HUES6 (cell line): ENCODE data around the gene PRKCQ.
"Not testable (repeated sequence)": the region's sequence is repeated elsewhere in the genome, so short reads cannot be mapped to it uniquely, and the experiment has no call there.

ENCODE experiments used
- H3K27ac ChIP-seq: 2 replicates; pipeline ENCODE4 v1.7.0; 2013; ENCODE audit warnings: low read depth, mild to moderate bottlenecking, low read length, inconsistent platforms
- H3K27me3 ChIP-seq: 2 replicates; pipeline ENCODE4 v1.6.1; 2013; ENCODE audit warnings: low read length; ENCODE audit not compliant: control insufficient read depth, insufficient read depth
- H3K36me3 ChIP-seq: 2 replicates; pipeline ENCODE4 v1.6.1; 2013; ENCODE audit warnings: low read length; ENCODE audit not compliant: control insufficient read depth, insufficient read depth
- H3K4me1 ChIP-seq: 2 replicates; pipeline ENCODE4 v1.6.1; 2013; ENCODE audit warnings: low read length; ENCODE audit not compliant: control insufficient read depth, insufficient read depth
- H3K4me3 ChIP-seq: 2 replicates; pipeline ENCODE4 v1.5.1; 2013; ENCODE audit warnings: low read depth, low read length
- H3K9ac ChIP-seq: one replicate; pipeline ENCODE4 v1.6.1; 2013; ENCODE audit warnings: mild to moderate bottlenecking, low read length
- H3K9me3 ChIP-seq: 2 replicates; pipeline ENCODE4 v1.6.1; 2013; ENCODE audit warnings: low read depth, low read length; ENCODE audit not compliant: control insufficient read depth, insufficient read depth

The PRKCQ gene

DNA sequence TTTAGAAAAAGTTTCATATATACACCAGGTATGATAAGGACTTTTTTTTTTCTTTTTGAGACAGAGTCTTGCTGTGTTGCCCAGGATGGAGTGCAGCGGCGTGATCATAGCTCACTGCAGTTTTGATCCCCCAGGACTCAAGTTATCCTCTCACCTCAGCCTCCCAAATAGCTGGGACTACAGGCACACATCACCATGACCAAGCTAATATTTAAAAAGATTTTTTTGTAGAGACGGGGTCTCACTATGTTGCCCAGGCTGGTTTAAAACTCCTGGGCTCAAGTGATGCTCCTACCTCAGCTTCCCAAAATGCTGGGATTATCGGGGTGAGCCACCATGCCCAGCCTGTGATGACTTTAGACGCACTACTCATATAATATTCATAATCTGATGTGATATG lies 2.2 kb upstream of the PRKCQ start:
- Histone ChIP-seq H3K4me3 (peak overlapping the region; percentile 98; the same call in 1 of the 2 replicates), H3K4me1 (peaks cover 24% of the 10 kb centered on the region), H3K27ac (peak overlapping the region; percentile 80; the same call in 1 of the 2 replicates), H3K9me3 (no peaks in the 10 kb centered on the region), H3K36me3 (peaks cover 47% of the 10 kb centered on the region), H3K27me3 (peaks cover 9% of the 10 kb centered on the region; the same call in 1 of the 2 replicates), H3K9ac (no peak overlapping the region)

GRCh38 chr10:6581778-6582228 lies 1.7 kb upstream of the PRKCQ start:
- peak overlapping the region; percentile 98 for H3K4me3 ChIP-seq
- H3K27ac ChIP-seq, result peak overlapping the region; percentile 80
- H3K36me3 ChIP-seq, result peaks cover 43% of the 10 kb centered on the region
- H3K27me3 ChIP-seq, result peaks cover 9% of the 10 kb centered on the region; the same call in 1 of the 2 replicates
- H3K9ac ChIP-seq, result peak overlapping the region; percentile 96
- peaks cover 24% of the 10 kb centered on the region for H3K4me1 ChIP-seq
- H3K9me3 ChIP-seq, result no peaks in the 10 kb centered on the region

DNA sequence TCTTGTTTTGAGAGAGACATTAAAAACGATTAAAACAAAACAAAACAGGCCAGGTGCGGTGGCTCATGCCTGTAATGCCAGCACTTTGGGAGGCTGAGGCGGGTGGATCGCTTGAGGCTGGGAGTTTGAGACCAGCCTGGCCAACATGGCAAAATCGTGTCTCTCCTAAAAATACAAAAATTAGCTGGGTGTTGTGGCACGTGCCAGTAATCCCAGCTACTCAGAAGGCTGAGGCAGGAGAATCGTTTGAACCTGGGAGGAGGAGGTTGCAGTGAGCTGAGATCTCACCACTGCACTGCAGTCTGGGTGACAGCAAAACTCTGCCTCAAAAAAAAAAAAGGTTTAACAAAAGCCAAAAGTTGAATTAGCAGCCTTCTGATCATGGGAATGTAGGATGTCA lies 1.1 kb upstream of the PRKCQ start:
- peaks cover 24% of the 10 kb centered on the region for H3K4me1 ChIP-seq
- peaks cover 38% of the 10 kb centered on the region for H3K36me3 ChIP-seq
- H3K27ac ChIP-seq, result peak overlapping the region; percentile 80
- not testable (repeated sequence) for H3K9me3 ChIP-seq, H3K27me3 ChIP-seq
- peak overlapping the region; percentile 96 for H3K9ac ChIP-seq
- H3K4me3 ChIP-seq, result peak overlapping the region; percentile 98

- Histone ChIP-seq H3K9ac (peak overlapping the region; percentile 96), H3K4me1 (peaks cover 24% of the 10 kb centered on the region), H3K27ac (peak overlapping the region; percentile 80), H3K4me3 (peak overlapping the region; percentile 98), H3K9me3 (peaks cover 2% of the 10 kb centered on the region; the same call in 1 of the 2 replicates), H3K36me3 (peaks cover 31% of the 10 kb centered on the region), H3K27me3 (peaks cover 9% of the 10 kb centered on the region; the same call in 1 of the 2 replicates)
Measured at GRCh38 chr10:6580279-6581029, 378 bp upstream of the PRKCQ start.

GRCh38 chr10:6579183-6579903 lies 733 bp downstream of the PRKCQ start:
- Histone ChIP-seq H3K9ac (peak overlapping the region; percentile 86), H3K27me3 (peaks cover 9% of the 10 kb centered on the region; the same call in 1 of the 2 replicates), H3K27ac (peak overlapping the region; percentile 81; the same call in 1 of the 2 replicates), H3K4me3 (peak overlapping the region; percentile 79), H3K9me3 (peaks cover 2% of the 10 kb centered on the region; the same call in 1 of the 2 replicates), H3K36me3 (peaks cover 20% of the 10 kb centered on the region), H3K4me1 (peaks cover 24% of the 10 kb centered on the region)

- Histone ChIP-seq H3K27me3 (peaks cover 9% of the 10 kb centered on the region; the same call in 1 of the 2 replicates), H3K36me3 (peaks cover 14% of the 10 kb centered on the region), H3K4me1 (peaks cover 24% of the 10 kb centered on the region), H3K27ac (no peak overlapping the region), H3K4me3 (peak overlapping the region; percentile 79), H3K9ac (peak overlapping the region; percentile 86), H3K9me3 (peaks cover 2% of the 10 kb centered on the region; the same call in 1 of the 2 replicates)
Measured at GRCh38 chr10:6578795-6579182, 1.3 kb downstream of the PRKCQ start.

DNA sequence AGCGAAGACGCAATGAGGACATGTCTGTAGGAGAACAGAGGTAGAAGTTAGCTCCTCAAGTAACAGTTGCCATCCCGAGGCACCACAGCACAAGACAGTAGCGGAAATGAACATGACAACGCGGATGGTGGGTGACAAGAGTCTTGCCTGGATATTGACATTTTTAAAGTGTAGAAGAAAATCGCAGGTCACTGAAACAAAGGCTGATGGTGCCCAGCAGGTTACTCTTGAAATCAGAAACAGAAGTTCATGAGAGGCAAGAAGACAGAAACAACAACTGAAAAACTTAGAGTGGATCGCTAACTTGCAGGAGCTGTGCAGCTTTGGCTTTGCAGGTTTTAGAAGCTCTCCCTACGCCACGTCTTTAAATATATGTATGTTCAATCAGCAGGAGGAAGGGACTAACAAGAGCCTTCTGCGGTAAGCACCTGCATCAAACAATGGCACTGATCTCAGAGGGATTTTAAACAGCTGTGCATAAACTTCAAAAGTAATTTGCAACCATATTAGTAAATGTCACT lies 1.8 kb downstream of the PRKCQ start:
- Histone ChIP-seq H3K4me1 (peaks cover 24% of the 10 kb centered on the region), H3K36me3 (peaks cover 9% of the 10 kb centered on the region), H3K27me3 (peaks cover 9% of the 10 kb centered on the region; the same call in 1 of the 2 replicates), H3K9me3 (peaks cover 2% of the 10 kb centered on the region; the same call in 1 of the 2 replicates), H3K9ac (no peak overlapping the region), H3K4me3 (peak overlapping the region; percentile 79), H3K27ac (no peak overlapping the region)

- peaks cover 17% of the 10 kb centered on the region for H3K4me1 ChIP-seq
- H3K4me3 ChIP-seq, result no peak overlapping the region
- H3K9me3 ChIP-seq, result peaks cover 2% of the 10 kb centered on the region; the same call in 1 of the 2 replicates
- H3K36me3 ChIP-seq, result no peaks in the 10 kb centered on the region
- no peak overlapping the region for H3K9ac ChIP-seq
- H3K27me3 ChIP-seq, result peaks cover 9% of the 10 kb centered on the region; the same call in 1 of the 2 replicates
- no peak overlapping the region for H3K27ac ChIP-seq
Measured at GRCh38 chr10:6576326-6576725, 3.8 kb downstream of the PRKCQ start.

DNA sequence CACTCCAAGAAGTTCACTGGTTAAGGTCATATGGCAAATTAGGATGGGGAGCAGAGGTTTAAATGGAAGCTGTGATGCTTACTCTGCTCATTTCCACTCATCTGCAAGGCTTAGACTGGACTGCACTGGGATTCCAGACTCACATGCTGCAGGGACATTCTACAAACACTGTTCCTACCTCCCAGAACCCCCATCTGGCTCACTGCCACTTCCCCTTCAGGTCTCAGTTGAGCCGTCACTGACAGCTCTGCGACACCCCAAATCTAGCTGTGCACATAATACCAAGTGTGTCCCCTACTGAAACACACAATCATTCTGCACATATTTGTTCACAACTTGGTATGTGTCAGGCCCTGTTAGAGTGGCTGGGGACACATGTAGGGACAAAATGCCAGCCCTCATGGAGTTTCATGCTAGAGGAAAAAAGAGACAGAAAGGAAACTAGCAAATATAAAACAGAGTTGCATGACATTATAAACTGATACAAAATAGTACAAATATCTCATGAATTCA lies 5.4 kb downstream of the PRKCQ start:
- Histone ChIP-seq H3K4me3 (no peak overlapping the region), H3K27me3 (peaks cover 9% of the 10 kb centered on the region; the same call in 1 of the 2 replicates), H3K9me3 (peaks cover 2% of the 10 kb centered on the region; the same call in 1 of the 2 replicates), H3K36me3 (peaks cover 4% of the 10 kb centered on the region; the same call in 1 of the 2 replicates), H3K27ac (no peak overlapping the region), H3K9ac (no peak overlapping the region), H3K4me1 (peaks cover 17% of the 10 kb centered on the region)

- Histone ChIP-seq H3K36me3 (peaks cover 7% of the 10 kb centered on the region; the same call in 1 of the 2 replicates), H3K4me1 (no peaks in the 10 kb centered on the region; the same call in 1 of the 2 replicates), H3K9ac (no peak overlapping the region), H3K27ac (no peak overlapping the region), H3K9me3 (no peaks in the 10 kb centered on the region), H3K27me3 (no peaks in the 10 kb centered on the region), H3K4me3 (no peak overlapping the region)
Measured at GRCh38 chr10:6570893-6571292, 9.2 kb downstream of the PRKCQ start.
